HG02840 (cell line): ENCODE measurements around the gene TMEM238L.

Experiments used
- ATAC-seq: cut with Tn5 transposase; IDR thresholded peaks from one replicate; pipeline ENCODE4 v1.9.1; 2021; ENCODE audit warnings: mild to moderate bottlenecking, moderate library complexity, moderate number of reproducible peaks; ENCODE audit not compliant: unreplicated experiment, low FRiP score

Gene TMEM238L

GRCh38 chr17:10776381-10776780, 27.5 kb downstream of the TMEM238L start:
- no peak for ATAC-seq

GRCh38 chr17:10775740-10776356, 28.1 kb downstream of the TMEM238L start:
- ATAC-seq: no peak

GRCh38 chr17:10775058-10775457, 28.8 kb downstream of the TMEM238L start:
- no peak for ATAC-seq

GRCh38 chr17:10773391-10773790, 30.5 kb downstream of the TMEM238L start:
- no peak for ATAC-seq

GRCh38 chr17:10772425-10773380, 31.2 kb downstream of the TMEM238L start:
- ATAC-seq: no peak

GRCh38 chr17:10771148-10771547, 32.8 kb downstream of the TMEM238L start:
- no peak for ATAC-seq

GRCh38 chr17:10769840-10770239, 34.1 kb downstream of the TMEM238L start:
- no peak for ATAC-seq

- ATAC-seq: no peak
These were observed 35.1 kb downstream of the TMEM238L start for GRCh38 chr17:10768750-10769251.

GRCh38 chr17:10767232-10767631, 36.7 kb downstream of the TMEM238L start:
- no peak for ATAC-seq

GRCh38 chr17:10762037-10762436, 41.9 kb downstream of the TMEM238L start:
- ATAC-seq: no peak

GRCh38 chr17:10761281-10761680, 42.6 kb downstream of the TMEM238L start:
- no peak for ATAC-seq

GRCh38 chr17:10758062-10758461, 45.8 kb downstream of the TMEM238L start:
- ATAC-seq: no peak

- ATAC-seq: no peak
These were observed 46.3 kb downstream of the TMEM238L start for GRCh38 chr17:10757647-10758046.

GRCh38 chr17:10757067-10757466, 46.8 kb downstream of the TMEM238L start:
- ATAC-seq: no peak

- no peak for ATAC-seq
These were observed 47.3 kb downstream of the TMEM238L start for GRCh38 chr17:10756619-10757018.

GRCh38 chr17:10756185-10756584, 47.7 kb downstream of the TMEM238L start:
- no peak for ATAC-seq

- no peak for ATAC-seq
These were observed 48.2 kb downstream of the TMEM238L start for GRCh38 chr17:10755592-10756127.

- no peak for ATAC-seq
These were observed 48.9 kb downstream of the TMEM238L start for GRCh38 chr17:10754861-10755591.

- ATAC-seq: no peak
These were observed 49.8 kb downstream of the TMEM238L start for GRCh38 chr17:10754109-10754508.

GRCh38 chr17:10752696-10753095, 51.2 kb downstream of the TMEM238L start:
- no peak for ATAC-seq

- no peak for ATAC-seq
These were observed 52.3 kb downstream of the TMEM238L start for GRCh38 chr17:10751563-10751962.
